Esophagus squamous epithelium (tissue), 4 donors: ENCODE results near the gene NCOR1.

Source experiments
- POLR2A ChIP-seq, 4 donors: fragments of 450-650 bp; IDR thresholded peaks; one replicate each; pipeline ENCODE4 v1.6.1; 2017; ENCODE audit warnings: antibody characterized with exemption in 4 of 4, mild to moderate bottlenecking in 4 of 4, moderate library complexity in 3 of 4
- TF ChIP-seq, protein P1 (sequence below), 6 experiments: fragments of 450-650 bp in 4 of 6; fragments of 200-600 bp in 2 of 6; sonication (generic) in 2 of 6; IDR thresholded peaks; one replicate each; pipeline ENCODE4 v1.5.1; 2016 to 2019; ENCODE audit warnings: antibody characterized with exemption in 6 of 6, mild to moderate bottlenecking in 4 of 6, moderate library complexity in 4 of 6

DNA sequence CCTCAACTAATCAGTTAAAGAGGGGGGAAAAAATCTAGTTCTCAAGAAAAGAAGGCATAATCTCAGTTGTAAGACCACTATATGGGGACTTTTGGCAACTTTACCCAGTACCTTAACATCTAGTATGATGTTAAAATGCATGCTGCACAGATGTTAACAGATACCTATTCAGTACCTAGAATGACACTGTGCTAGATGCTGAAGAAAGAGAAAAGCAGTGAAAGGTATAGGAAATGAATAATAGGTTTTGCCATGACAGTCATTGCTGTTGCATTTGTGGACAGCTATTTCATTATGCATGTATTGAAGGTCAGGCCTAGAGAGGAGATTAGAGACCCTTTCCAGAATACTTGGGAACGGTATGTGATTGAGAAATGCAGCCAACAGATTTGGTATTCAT lies 36.2 kb upstream of the NCOR1 start:
- TF ChIP-seq, protein P1, sequence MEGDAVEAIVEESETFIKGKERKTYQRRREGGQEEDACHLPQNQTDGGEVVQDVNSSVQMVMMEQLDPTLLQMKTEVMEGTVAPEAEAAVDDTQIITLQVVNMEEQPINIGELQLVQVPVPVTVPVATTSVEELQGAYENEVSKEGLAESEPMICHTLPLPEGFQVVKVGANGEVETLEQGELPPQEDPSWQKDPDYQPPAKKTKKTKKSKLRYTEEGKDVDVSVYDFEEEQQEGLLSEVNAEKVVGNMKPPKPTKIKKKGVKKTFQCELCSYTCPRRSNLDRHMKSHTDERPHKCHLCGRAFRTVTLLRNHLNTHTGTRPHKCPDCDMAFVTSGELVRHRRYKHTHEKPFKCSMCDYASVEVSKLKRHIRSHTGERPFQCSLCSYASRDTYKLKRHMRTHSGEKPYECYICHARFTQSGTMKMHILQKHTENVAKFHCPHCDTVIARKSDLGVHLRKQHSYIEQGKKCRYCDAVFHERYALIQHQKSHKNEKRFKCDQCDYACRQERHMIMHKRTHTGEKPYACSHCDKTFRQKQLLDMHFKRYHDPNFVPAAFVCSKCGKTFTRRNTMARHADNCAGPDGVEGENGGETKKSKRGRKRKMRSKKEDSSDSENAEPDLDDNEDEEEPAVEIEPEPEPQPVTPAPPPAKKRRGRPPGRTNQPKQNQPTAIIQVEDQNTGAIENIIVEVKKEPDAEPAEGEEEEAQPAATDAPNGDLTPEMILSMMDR (IDR thresholded peaks at IDR 0.05), result no peak
- no peak for TF ChIP-seq POLR2A (IDR thresholded peaks at IDR 0.05)
